OCI-LY7 (cell line): Measurements from ENCODE around the gene INO80D. TPM values are rescaled to one million over a fixed set of nuclear protein-coding genes. Genes with fewer than 3 reads are reported as not detected.

Source experiments
- BruUV-seq: library from RNA; stranded (reverse); fragments of 400-500 nt; replicated peaks from 2 replicates; lab custom pipeline; 2021; lab: Mats Ljungman, UMichigan
- CTCF ChIA-PET: fragments of 300-600 bp; sonication (Branson Sonifier 250); formaldehyde crosslinking; loops from one replicate; lab custom pipeline; 2022; ENCODE audit warnings: antibody characterized with exemption; ENCODE audit not compliant: unreplicated experiment; lab: Charles Lee
- POLR2A ChIA-PET: fragments of 300-600 bp; sonication (Branson Sonifier 250); formaldehyde crosslinking; loops from one replicate; lab custom pipeline; 2022; ENCODE audit warnings: antibody characterized with exemption; lab: Charles Lee
- DNase-seq: peaks from one replicate; pipeline ENCODE4 v3.0.0-alpha.2; 2015; ENCODE audit warnings: low spot score
- H2AFZ ChIP-seq: fragments of 200-600 bp; sonication (generic), shearing (Covaris generic); 2 replicates; pipeline ENCODE4 v1.6.1; 2014; ENCODE audit warnings: mild to moderate bottlenecking, antibody characterized with exemption, low read length, moderate library complexity
- H3K27ac ChIP-seq: fragments of 200-600 bp; sonication (generic); 2 replicates; pipeline ENCODE4 v1.5.1; 2014; ENCODE audit warnings: mixed run types, low read depth, mild to moderate bottlenecking, moderate library complexity, low read length, inconsistent platforms; ENCODE audit not compliant: poor library complexity, severe bottlenecking
- H3K36me3 ChIP-seq: fragments of 200-600 bp; sonication (generic); 2 replicates; pipeline ENCODE4 v1.6.1; 2014; ENCODE audit warnings: mild to moderate bottlenecking, antibody characterized with exemption, low read length, moderate library complexity, mixed read lengths; ENCODE audit not compliant: insufficient read depth
- H3K4me1 ChIP-seq: fragments of 200-600 bp; sonication (generic); 2 replicates; pipeline ENCODE4 v1.5.1; 2014; ENCODE audit warnings: mild to moderate bottlenecking, low read length; ENCODE audit not compliant: insufficient read depth, poor library complexity, severe bottlenecking
- H3K4me2 ChIP-seq: fragments of 200-600 bp; sonication (generic); 2 replicates; pipeline ENCODE4 v1.6.1; 2014; ENCODE audit warnings: mild to moderate bottlenecking, low read length
- H3K4me3 ChIP-seq: fragments of 200-600 bp; sonication (generic); 2 replicates; pipeline ENCODE4 v1.5.1; 2014; ENCODE audit warnings: mild to moderate bottlenecking, low read depth, low read length; ENCODE audit not compliant: poor library complexity, severe bottlenecking
- H3K79me2 ChIP-seq: fragments of 200-600 bp; sonication (generic); 2 replicates; pipeline ENCODE4 v1.6.1; 2016; ENCODE audit warnings: low read depth, mild to moderate bottlenecking, low read length, moderate library complexity, mixed read lengths; ENCODE audit not compliant: insufficient read depth
- H3K9me2 ChIP-seq: fragments of 200-600 bp; sonication (generic); 2 replicates; pipeline ENCODE4 v1.6.1; 2016; ENCODE audit warnings: mild to moderate bottlenecking, low read length, mixed read lengths; ENCODE audit not compliant: insufficient read depth
- H3K9me3 ChIP-seq: fragments of 200-600 bp; sonication (generic); 2 replicates; pipeline ENCODE4 v1.6.1; 2014; ENCODE audit warnings: mild to moderate bottlenecking, mixed run types, low read length, mixed read lengths
- H4K20me1 ChIP-seq: fragments of 200-600 bp; sonication (generic); 2 replicates; pipeline ENCODE4 v1.6.1; 2014; ENCODE audit warnings: mild to moderate bottlenecking, antibody characterized with exemption, low read length, moderate library complexity, mixed read lengths; ENCODE audit not compliant: insufficient read depth
- EZH2phosphoT487 ChIP-seq: fragments of 200-600 bp; sonication (generic); IDR thresholded peaks from 2 replicates; pipeline ENCODE4 v1.6.1; 2018; ENCODE audit warnings: low read depth, borderline replicate concordance, mild to moderate bottlenecking, mixed run types, antibody characterized with exemption, low read length, moderate library complexity, mixed read lengths
- intact Hi-C: fragments of 100-400 bp; cut with micrococcal nuclease; formaldehyde crosslinking; loops from one replicate; pipeline ENCODE4 v1.10.0; 2022; ENCODE audit not compliant: unreplicated experiment
- total RNA-seq, 2 experiments: library from RNA; depleted of rRNA in 1 of 2; stranded (reverse); fragments of >200 nt in 1 of 2; shearing (Covaris generic) in 1 of 2; gene quantifications; 2 replicates each; pipeline ENCODE4 v1.2.3, GENCODE V29; 2014 to 2022
- TF ChIP-seq, protein P1 (sequence below): fragments of 200-600 bp; sonication (generic); conservative IDR thresholded peaks from 2 replicates; pipeline ENCODE4 v1.5.1; 2014; ENCODE audit warnings: mild to moderate bottlenecking, antibody characterized with exemption, low read length, moderate library complexity, mixed read lengths

The INO80D gene
- total RNA-seq, 2 experiments from 2014 or later, result 14.2 to 21.6 TPM

DNA sequence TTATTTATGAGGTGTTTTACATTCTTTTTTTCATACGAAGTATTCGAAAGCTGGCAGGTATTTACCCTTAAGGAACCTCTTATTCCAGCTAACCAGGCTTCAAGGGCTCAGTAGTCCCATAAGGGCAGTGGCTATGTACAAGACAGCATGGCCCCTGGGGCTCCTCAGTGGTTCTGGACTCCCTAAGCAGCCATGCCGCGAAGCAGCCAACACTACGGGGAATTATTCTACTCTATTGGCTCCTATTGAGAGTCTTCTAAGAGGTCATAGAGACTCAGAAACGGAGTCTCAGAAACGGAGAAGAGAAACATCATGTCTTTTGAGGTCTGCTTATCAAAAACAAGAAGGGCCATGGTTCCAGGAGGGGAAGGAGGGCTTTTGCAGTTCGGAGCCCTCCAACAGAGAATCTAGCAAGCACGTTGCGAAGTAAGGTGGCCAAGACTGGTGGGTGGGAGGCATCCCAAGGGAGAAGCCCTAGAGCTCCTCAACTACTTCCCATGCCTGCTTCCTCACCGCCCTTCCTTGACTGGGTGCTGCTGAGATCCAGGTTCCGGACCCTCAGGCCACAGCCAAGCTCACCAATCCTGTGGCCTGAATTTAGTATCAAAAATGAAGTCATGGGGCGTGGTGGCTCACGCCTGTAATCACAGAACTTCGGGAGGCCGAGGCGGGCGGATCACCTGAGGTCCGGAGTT is 109.7 kb downstream of the INO80D start:
- intact Hi-C loops, result no loop called here
- no peak for DNase-seq
- no peaks in the 10 kb centered on the region for H3K79me2 ChIP-seq
- no peaks in the 10 kb centered on the region for H4K20me1 ChIP-seq
- CTCF ChIA-PET, result no interaction called here
- H3K4me2 ChIP-seq, result no peak overlapping the region
- POLR2A ChIA-PET, result interaction anchor here (0.7 kb wide), 1 partner anchor 29 kb away, joined by 3 read pairs; no protein-coding TSS in a partner anchor
- no peak overlapping the region for H3K27ac ChIP-seq
- no peak overlapping the region for H3K4me3 ChIP-seq
- no peak overlapping the region for H2AFZ ChIP-seq
- no TSS peak for BruUV-seq
- H3K9me2 ChIP-seq, result no peaks in the 10 kb centered on the region
- no peaks in the 10 kb centered on the region for H3K36me3 ChIP-seq
- TF ChIP-seq EZH2phosphoT487, result no peak
- TF ChIP-seq, protein P1, sequence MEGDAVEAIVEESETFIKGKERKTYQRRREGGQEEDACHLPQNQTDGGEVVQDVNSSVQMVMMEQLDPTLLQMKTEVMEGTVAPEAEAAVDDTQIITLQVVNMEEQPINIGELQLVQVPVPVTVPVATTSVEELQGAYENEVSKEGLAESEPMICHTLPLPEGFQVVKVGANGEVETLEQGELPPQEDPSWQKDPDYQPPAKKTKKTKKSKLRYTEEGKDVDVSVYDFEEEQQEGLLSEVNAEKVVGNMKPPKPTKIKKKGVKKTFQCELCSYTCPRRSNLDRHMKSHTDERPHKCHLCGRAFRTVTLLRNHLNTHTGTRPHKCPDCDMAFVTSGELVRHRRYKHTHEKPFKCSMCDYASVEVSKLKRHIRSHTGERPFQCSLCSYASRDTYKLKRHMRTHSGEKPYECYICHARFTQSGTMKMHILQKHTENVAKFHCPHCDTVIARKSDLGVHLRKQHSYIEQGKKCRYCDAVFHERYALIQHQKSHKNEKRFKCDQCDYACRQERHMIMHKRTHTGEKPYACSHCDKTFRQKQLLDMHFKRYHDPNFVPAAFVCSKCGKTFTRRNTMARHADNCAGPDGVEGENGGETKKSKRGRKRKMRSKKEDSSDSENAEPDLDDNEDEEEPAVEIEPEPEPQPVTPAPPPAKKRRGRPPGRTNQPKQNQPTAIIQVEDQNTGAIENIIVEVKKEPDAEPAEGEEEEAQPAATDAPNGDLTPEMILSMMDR, result no peak
- no peaks in the 10 kb centered on the region for H3K4me1 ChIP-seq
- no peaks in the 10 kb centered on the region for H3K9me3 ChIP-seq

DNA sequence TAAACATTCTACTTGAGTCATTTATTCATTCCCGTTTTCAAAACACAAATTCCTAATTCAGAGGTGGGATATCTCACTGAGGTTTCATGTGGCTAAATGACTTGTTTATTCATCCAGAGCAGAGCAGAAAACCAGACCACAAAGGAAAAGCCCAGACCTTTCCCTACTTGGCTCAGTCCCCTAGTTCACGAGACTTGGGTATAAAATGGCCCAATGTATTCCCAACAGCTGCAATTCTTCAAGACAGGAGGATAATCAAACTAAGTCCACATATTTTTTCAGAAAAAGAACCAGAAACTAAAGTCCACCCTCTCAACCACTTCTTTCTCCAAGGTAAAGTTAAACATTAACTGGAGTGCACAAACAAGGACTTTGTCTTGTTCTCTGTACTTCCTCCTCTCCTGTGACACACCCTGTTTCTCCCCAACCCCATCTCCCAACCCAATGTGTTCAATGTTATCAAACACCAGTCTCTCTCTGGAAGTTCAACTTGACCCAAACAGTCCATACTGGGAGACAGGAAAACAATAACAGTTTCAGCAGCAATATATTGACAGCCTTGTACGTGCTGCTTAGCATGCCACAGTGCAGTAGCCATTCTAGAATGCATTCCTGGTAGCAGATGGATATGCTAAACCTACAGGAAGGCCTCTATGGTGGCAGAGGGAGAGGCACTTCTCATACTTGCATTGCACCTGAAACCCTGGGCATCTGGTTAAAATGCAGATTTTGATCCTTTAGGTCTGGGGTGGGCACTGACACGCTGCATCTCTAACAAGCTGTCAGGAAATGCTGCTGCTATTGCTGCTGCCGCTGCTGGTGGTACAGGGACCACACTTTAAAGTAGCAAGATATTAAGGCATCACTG is 110.7 kb downstream of the INO80D start:
- ChIA-PET POLR2A (interaction anchor here (0.6 kb wide), 1 partner anchor 1123 kb away, joined by 3 read pairs; no protein-coding TSS in a partner anchor), CTCF (no interaction called here)
- Histone ChIP-seq H4K20me1 (no peaks in the 10 kb centered on the region), H3K36me3 (no peaks in the 10 kb centered on the region), H3K9me3 (no peaks in the 10 kb centered on the region), H3K4me1 (no peaks in the 10 kb centered on the region), H3K79me2 (no peaks in the 10 kb centered on the region), H3K4me3 (no peak overlapping the region), H3K27ac (no peak overlapping the region), H3K4me2 (no peak overlapping the region), H3K9me2 (no peaks in the 10 kb centered on the region), H2AFZ (no peak overlapping the region)
- intact Hi-C loops, result no loop called here
- DNase-seq, result no peak
- no peak for TF ChIP-seq EZH2phosphoT487
- TF ChIP-seq, protein P1, result no peak
- no TSS peak for BruUV-seq
